Neuronal stem cell (in vitro differentiated cells): Measurements from ENCODE around the gene KCTD7.

Source experiments
- DNase-seq: peaks from one replicate; pipeline ENCODE4 v3.0.0-alpha.2; 2013; ENCODE audit warnings: low spot score
- H2AFZ ChIP-seq: one replicate; pipeline ENCODE4 v1.6.1; 2013; ENCODE audit warnings: mild to moderate bottlenecking, low read length, inconsistent platforms
- H2AK5ac ChIP-seq: 2 replicates; pipeline ENCODE4 v1.6.1; 2013; ENCODE audit warnings: low read depth, mild to moderate bottlenecking, inconsistent platforms, low read length, moderate library complexity, mixed read lengths
- H2BK120ac ChIP-seq: 2 replicates; pipeline ENCODE4 v1.6.1; 2013; ENCODE audit warnings: low read depth, mild to moderate bottlenecking, inconsistent platforms, low read length, moderate library complexity, mixed read lengths
- H2BK12ac ChIP-seq: one replicate; pipeline ENCODE4 v1.6.1; 2013; ENCODE audit warnings: low read length, inconsistent platforms
- H2BK15ac ChIP-seq: 2 replicates; pipeline ENCODE4 v1.6.1; 2013; ENCODE audit warnings: mild to moderate bottlenecking, low read length, inconsistent platforms, mixed read lengths
- H2BK5ac ChIP-seq: one replicate; pipeline ENCODE4 v1.6.1; 2013; ENCODE audit warnings: inconsistent platforms, mild to moderate bottlenecking, low read length, moderate library complexity
- H3K14ac ChIP-seq: one replicate; pipeline ENCODE4 v1.6.1; 2013; ENCODE audit warnings: low read length, inconsistent platforms
- H3K18ac ChIP-seq: 2 replicates; pipeline ENCODE4 v1.6.1; 2013; ENCODE audit warnings: low read length, inconsistent platforms
- H3K23ac ChIP-seq: 2 replicates; pipeline ENCODE4 v1.6.1; 2013; ENCODE audit warnings: low read depth, mild to moderate bottlenecking, mixed read lengths, low read length, inconsistent platforms; ENCODE audit not compliant: poor library complexity
- H3K27ac ChIP-seq: replicated peaks from 3 replicates; pipeline ENCODE4 v1.5.1; 2013; ENCODE audit warnings: low read length, inconsistent platforms
- H3K27me3 ChIP-seq, 3 experiments: 2 replicates each; pipeline ENCODE4 v1.6.1; 2013; ENCODE audit warnings: low read length in 3 of 3, mild to moderate bottlenecking in 2 of 3, inconsistent platforms in 1 of 3, low read depth in 1 of 3, mixed read lengths in 1 of 3, moderate library complexity in 1 of 3; ENCODE audit not compliant: control insufficient read depth in 3 of 3, insufficient read depth in 3 of 3
- H3K36me3 ChIP-seq, 2 donors: replicated peaks in 1 of 2; 2 replicates each; pipeline ENCODE4 v1.6.1; 2013; ENCODE audit warnings: low read length in 2 of 2; ENCODE audit not compliant: control insufficient read depth in 2 of 2, insufficient read depth in 2 of 2
- H3K4ac ChIP-seq: 2 replicates; pipeline ENCODE4 v1.6.1; 2013; ENCODE audit warnings: inconsistent platforms, mild to moderate bottlenecking, low read length, moderate library complexity
- H3K4me1 ChIP-seq, 2 donors: 1 replicate in 1 of 2; 2 replicates in 1 of 2; pipeline ENCODE4 v1.6.1; 2013; ENCODE audit warnings: low read length in 2 of 2, low read depth in 1 of 2; ENCODE audit not compliant: control insufficient read depth in 2 of 2, insufficient read depth in 1 of 2
- H3K4me2 ChIP-seq: one replicate; pipeline ENCODE4 v1.6.1; 2013; ENCODE audit warnings: mild to moderate bottlenecking, low read length, inconsistent platforms; ENCODE audit not compliant: insufficient read depth, poor library complexity, severe bottlenecking
- H3K4me3 ChIP-seq, 2 donors: 2 replicates each; pipeline ENCODE4 v1.5.1; 2013; ENCODE audit warnings: low read length in 2 of 2, mild to moderate bottlenecking in 2 of 2, inconsistent platforms in 1 of 2, moderate library complexity in 1 of 2
- H3K79me1 ChIP-seq: one replicate; pipeline ENCODE4 v1.6.1; 2013; ENCODE audit warnings: low read depth, mild to moderate bottlenecking, inconsistent platforms, low read length, moderate library complexity
- H3K9ac ChIP-seq: one replicate; pipeline ENCODE4 v1.6.1; 2013; ENCODE audit warnings: mild to moderate bottlenecking, low read depth, low read length, inconsistent platforms; ENCODE audit not compliant: poor library complexity
- H3K9me3 ChIP-seq, 2 donors: replicated peaks in 1 of 2; 2 replicates each; pipeline versions ENCODE3 to v1.6.1; 2013; ENCODE audit warnings: low read length in 2 of 2, mild to moderate bottlenecking in 2 of 2, inconsistent platforms in 1 of 2, low read depth in 1 of 2, mixed read lengths in 1 of 2, moderate library complexity in 1 of 2; ENCODE audit not compliant: control insufficient read depth in 2 of 2, insufficient read depth in 1 of 2
- H4K8ac ChIP-seq: one replicate; pipeline ENCODE4 v1.6.1; 2013; ENCODE audit warnings: low read depth, mild to moderate bottlenecking, inconsistent platforms, low read length, moderate library complexity
- H4K91ac ChIP-seq: one replicate; pipeline ENCODE4 v1.6.1; 2013; ENCODE audit warnings: low read length, low read depth, mild to moderate bottlenecking, inconsistent platforms; ENCODE audit not compliant: poor library complexity
- WGBS, 2 donors: extraction: QIAGEN DNeasy Blood & Tissue Kit; methylation state at CpG; one replicate each; pipeline ENCODE4 v1.1.7; 2013; ENCODE audit warnings: missing lambda C conversion rate in 2 of 2, mixed read lengths in 1 of 2; ENCODE audit not compliant: insufficient read length in 2 of 2, insufficient replicate concordance in 1 of 2; ENCODE audit errors: extremely low coverage in 2 of 2; 5-methylcytosine and 5-hydroxymethylcytosine counted together

The KCTD7 gene

DNA sequence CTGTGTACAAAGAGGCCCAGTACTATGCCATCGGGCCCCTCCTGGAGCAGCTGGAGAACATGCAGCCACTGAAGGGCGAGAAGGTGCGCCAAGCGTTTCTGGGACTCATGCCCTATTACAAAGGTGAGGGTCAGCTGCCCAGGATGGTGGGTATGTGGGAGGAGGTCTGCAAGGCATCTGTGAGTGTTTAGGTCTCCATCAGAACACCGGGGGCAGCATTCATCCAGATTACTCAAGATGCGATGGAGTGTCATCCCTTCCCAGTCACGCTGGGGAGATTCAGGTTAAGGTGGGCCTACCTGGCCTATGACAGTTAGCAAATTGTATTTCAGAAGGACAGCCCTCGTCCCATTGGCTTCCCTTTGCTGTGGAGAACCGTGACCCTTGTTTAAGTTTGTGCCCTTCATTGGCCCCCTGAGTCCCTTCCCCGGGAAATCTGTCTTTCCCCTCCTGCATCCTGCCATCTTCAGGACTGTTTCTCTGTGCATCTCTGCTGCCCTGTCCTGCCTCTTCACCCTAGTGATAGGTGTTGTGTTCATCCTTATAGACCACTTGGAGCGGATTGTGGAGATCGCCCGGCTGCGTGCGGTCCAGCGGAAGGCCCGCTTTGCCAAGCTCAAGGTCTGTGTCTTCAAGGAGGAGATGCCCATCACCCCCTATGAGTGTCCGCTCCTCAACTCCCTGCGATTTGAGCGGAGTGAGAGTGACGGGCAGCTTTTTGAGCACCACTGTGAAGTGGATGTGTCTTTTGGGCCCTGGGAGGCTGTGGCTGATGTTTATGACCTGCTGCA, 9.8 kb downstream of the KCTD7 start:
- H2BK12ac ChIP-seq: no peak overlapping the region
- H3K23ac ChIP-seq: no peak overlapping the region
- H3K18ac ChIP-seq: no peak overlapping the region
- H4K91ac ChIP-seq: no peak overlapping the region
- WGBS, 2 donors: no CpG with 5 or more reads among the region's 21 CpGs
- no peak overlapping the region for H3K4me3 ChIP-seq
- peak overlapping the region; percentile 50 for H3K14ac ChIP-seq
- no peaks in the 10 kb centered on the region for H3K9me3 ChIP-seq
- peaks cover 24 to 85% of the 10 kb centered on the region in 2 donors for H3K36me3 ChIP-seq
- no peak overlapping the region for H2BK5ac ChIP-seq
- H3K9ac ChIP-seq: no peak overlapping the region
- no peaks in the 10 kb centered on the region for H3K4me1 ChIP-seq
- no peak overlapping the region for H4K8ac ChIP-seq
- no peak overlapping the region for H2AK5ac ChIP-seq
- no peak overlapping the region for H3K4me2 ChIP-seq
- H3K4ac ChIP-seq: peak overlapping the region; percentile 29
- no peak overlapping the region for H2BK120ac ChIP-seq
- H3K79me1 ChIP-seq: peaks cover 2% of the 10 kb centered on the region
- no peak for DNase-seq
- H2BK15ac ChIP-seq: no peak overlapping the region
- no peak overlapping the region for H2AFZ ChIP-seq
- no peaks in the 10 kb centered on the region for H3K27me3 ChIP-seq
- no peak overlapping the region for H3K27ac ChIP-seq

DNA sequence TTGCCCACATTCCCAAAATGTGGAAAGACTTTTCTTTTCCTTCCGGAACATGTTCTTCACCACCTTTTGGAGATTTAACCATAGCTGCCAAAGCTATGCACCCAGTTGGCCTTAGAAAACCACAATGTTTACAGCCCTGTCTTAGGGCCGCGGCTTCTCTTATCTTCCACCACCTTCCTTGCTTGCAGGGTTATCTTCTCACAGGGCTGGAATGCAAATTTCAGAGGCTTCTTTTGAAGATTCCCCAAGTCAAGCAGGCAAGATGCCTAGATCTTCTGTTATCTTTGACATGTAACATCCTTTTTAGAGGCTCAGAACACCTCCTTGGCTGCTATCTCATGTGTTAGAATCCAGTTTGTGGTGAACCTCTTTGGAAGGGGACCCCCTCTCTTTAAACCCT, 11.1 kb downstream of the KCTD7 start:
- Histone ChIP-seq H2AFZ (no peak overlapping the region), H3K27ac (no peak overlapping the region), H3K4me2 (no peak overlapping the region), H2AK5ac (no peak overlapping the region), H4K91ac (no peak overlapping the region), H2BK12ac (no peak overlapping the region), H2BK5ac (no peak overlapping the region), H3K9me3 (no peaks in the 10 kb centered on the region), H3K27me3 (no peaks in the 10 kb centered on the region), H4K8ac (no peak overlapping the region), H3K4me1 (no peaks in the 10 kb centered on the region), H3K4me3 (no peak overlapping the region), H3K36me3 (peaks cover 21 to 85% of the 10 kb centered on the region in 2 donors), H2BK120ac (no peak overlapping the region), H3K79me1 (peaks cover 2% of the 10 kb centered on the region), H3K23ac (no peak overlapping the region), H3K18ac (no peak overlapping the region), H3K14ac (no peak overlapping the region), H3K4ac (no peak overlapping the region), H2BK15ac (no peak overlapping the region), H3K9ac (no peak overlapping the region)
- DNase-seq: no peak
- WGBS, 2 donors: no CpG with 5 or more reads among the region's 3 CpGs

DNA sequence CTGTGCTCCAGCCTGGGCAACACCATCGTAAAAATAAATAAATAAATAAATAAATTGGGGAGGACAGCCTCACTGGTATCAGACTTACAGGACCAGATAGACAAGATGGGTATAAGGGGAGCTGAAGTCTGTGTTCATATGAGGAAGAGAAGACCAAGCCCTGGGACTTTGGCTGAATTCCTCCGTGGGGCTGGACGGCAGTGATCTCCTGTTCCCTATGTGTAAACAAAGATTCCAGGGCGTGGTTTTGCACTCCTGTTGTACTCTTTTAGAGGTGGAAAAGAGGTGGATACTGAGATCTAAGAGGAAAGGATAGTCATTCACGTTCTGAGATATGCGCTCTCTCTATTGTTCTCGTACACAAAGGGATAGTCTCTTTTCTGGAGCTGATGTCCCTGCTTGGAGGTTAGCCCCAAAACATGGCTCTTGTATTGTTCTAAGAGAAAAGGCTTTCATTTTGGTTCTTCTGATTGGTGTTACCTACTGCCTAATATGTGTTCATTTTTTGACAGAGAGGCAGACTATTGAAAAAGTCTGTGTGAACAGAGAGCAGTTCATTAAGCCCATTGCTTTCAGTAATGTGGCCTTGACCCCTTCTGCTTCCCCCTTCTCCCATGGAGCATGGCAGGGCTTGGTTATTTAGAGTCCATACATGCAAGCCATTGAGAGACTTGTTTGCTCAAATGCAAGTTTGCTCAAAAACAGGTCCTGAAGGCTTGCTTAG, 12.3 kb downstream of the KCTD7 start:
- H3K27ac ChIP-seq: no peak overlapping the region
- H2AFZ ChIP-seq: no peak overlapping the region
- H3K4me1 ChIP-seq: no peaks in the 10 kb centered on the region
- no peaks in the 10 kb centered on the region for H3K9me3 ChIP-seq
- no peak overlapping the region for H3K4ac ChIP-seq
- no peak overlapping the region for H2BK12ac ChIP-seq
- H4K91ac ChIP-seq: no peak overlapping the region
- DNase-seq: no peak
- H2BK15ac ChIP-seq: no peak overlapping the region
- peaks cover 2% of the 10 kb centered on the region for H3K79me1 ChIP-seq
- no peak overlapping the region for H3K9ac ChIP-seq
- no peak overlapping the region for H2AK5ac ChIP-seq
- no CpG with 5 or more reads among the region's 7 CpGs for WGBS, 2 donors
- no peak overlapping the region for H3K23ac ChIP-seq
- H2BK5ac ChIP-seq: no peak overlapping the region
- no peak overlapping the region for H4K8ac ChIP-seq
- no peak overlapping the region for H3K18ac ChIP-seq
- no peak overlapping the region for H3K4me3 ChIP-seq
- H3K14ac ChIP-seq: no peak overlapping the region
- no peaks in the 10 kb centered on the region for H3K27me3 ChIP-seq
- H2BK120ac ChIP-seq: no peak overlapping the region
- H3K36me3 ChIP-seq: peaks cover 21 to 85% of the 10 kb centered on the region in 2 donors
- no peak overlapping the region for H3K4me2 ChIP-seq

DNA sequence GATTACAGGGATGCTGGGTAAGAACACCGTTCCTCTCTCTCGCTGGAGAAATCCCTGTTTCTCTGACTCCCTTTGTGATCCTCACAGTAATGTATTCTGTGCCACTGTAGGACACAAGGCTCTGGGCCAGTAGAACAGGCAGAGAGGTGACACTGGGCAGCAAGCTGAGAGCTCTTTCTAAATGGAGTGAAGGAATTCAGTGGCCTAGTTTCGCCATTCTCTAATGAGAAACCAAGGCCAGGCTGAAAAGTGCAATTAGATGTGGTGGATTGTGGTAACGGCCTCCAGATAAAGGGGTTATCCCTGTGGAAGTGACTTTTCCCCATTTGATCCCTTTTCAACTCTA, 12.8 kb downstream of the KCTD7 start:
- H3K36me3 ChIP-seq: peaks cover 21 to 84% of the 10 kb centered on the region in 2 donors
- no peak overlapping the region for H3K4me2 ChIP-seq
- H3K4me3 ChIP-seq: no peak overlapping the region
- peaks cover 2% of the 10 kb centered on the region for H3K79me1 ChIP-seq
- no peak overlapping the region for H4K8ac ChIP-seq
- no peak overlapping the region for H3K18ac ChIP-seq
- H3K27ac ChIP-seq: no peak overlapping the region
- H3K23ac ChIP-seq: no peak overlapping the region
- no peak overlapping the region for H3K14ac ChIP-seq
- no peak overlapping the region for H2AFZ ChIP-seq
- no peaks in the 10 kb centered on the region for H3K4me1 ChIP-seq
- H3K9ac ChIP-seq: no peak overlapping the region
- WGBS, 2 donors: no CpG with 5 or more reads among the region's 4 CpGs
- H3K4ac ChIP-seq: no peak overlapping the region
- H3K9me3 ChIP-seq: no peaks in the 10 kb centered on the region
- no peak for DNase-seq
- H2BK12ac ChIP-seq: no peak overlapping the region
- no peak overlapping the region for H2BK120ac ChIP-seq
- no peaks in the 10 kb centered on the region for H3K27me3 ChIP-seq
- H2BK15ac ChIP-seq: no peak overlapping the region
- no peak overlapping the region for H2AK5ac ChIP-seq
- no peak overlapping the region for H4K91ac ChIP-seq
- no peak overlapping the region for H2BK5ac ChIP-seq
